Lower leg skin (tissue), 3 donors: ENCODE measurements around the gene THSD4.

Experiments used
- CTCF ChIP-seq, 3 donors: fragments of 450-650 bp; IDR thresholded peaks; one replicate each; pipeline ENCODE4 v1.5.1; 2016; ENCODE audit warnings: antibody characterized with exemption in 3 of 3, mild to moderate bottlenecking in 3 of 3, moderate library complexity in 2 of 3
- POLR2A ChIP-seq, 2 donors: fragments of 450-650 bp; IDR thresholded peaks; one replicate each; pipeline ENCODE4 v1.6.1; 2016 to 2017; ENCODE audit warnings: antibody characterized with exemption in 2 of 2, mild to moderate bottlenecking in 1 of 2, moderate library complexity in 1 of 2

- no peak for TF ChIP-seq CTCF (IDR thresholded peaks at IDR 0.05)
- no peak for TF ChIP-seq POLR2A (IDR thresholded peaks at IDR 0.05)
Observed at GRCh38 chr15:71708051-71708429, 592.8 kb downstream of the THSD4 start.
